GM10266 (cell line): Measurements from ENCODE around the gene PLA2G12A.
"Not testable (repeated sequence)": the region's sequence is repeated elsewhere in the genome, so short reads cannot be mapped to it uniquely, and the experiment has no call there.

Experiments
- DNase-seq: peaks from one replicate; pipeline ENCODE4 v3.0.0; 2012; ENCODE audit errors: extremely low spot score
- TF ChIP-seq, protein P1 (sequence below): IDR thresholded peaks from 2 replicates; pipeline ENCODE4 v1.5.1; 2012; ENCODE audit warnings: mild to moderate bottlenecking, low read depth; ENCODE audit not compliant: control insufficient read depth, insufficient read depth; ENCODE audit errors: missing control alignments

PLA2G12A gene

DNA sequence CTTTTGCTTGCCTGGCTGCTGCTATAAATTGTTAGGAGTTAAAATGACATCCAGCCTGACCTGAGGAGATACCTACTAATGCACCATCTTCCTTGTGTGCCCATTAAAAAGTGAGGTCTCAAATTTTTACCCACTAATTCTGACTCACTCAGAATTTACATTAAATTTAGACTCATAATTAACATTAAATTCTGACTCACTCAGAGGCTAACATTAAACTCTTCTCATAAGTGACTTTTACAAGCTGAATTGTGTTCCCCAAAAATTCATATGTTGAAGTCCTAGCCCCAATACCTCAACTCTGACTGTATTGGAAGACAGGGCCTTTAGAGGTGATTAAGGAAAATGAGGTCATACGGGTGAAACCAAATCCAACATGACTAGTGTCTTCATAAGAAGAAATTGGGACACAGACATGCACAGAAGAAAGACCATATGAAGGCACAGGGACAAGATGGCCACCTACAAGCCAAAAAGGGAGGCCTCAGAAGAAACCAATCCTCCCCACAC is 38.4 kb downstream of the PLA2G12A start:
- DNase-seq = no peak
- TF ChIP-seq, protein P1, sequence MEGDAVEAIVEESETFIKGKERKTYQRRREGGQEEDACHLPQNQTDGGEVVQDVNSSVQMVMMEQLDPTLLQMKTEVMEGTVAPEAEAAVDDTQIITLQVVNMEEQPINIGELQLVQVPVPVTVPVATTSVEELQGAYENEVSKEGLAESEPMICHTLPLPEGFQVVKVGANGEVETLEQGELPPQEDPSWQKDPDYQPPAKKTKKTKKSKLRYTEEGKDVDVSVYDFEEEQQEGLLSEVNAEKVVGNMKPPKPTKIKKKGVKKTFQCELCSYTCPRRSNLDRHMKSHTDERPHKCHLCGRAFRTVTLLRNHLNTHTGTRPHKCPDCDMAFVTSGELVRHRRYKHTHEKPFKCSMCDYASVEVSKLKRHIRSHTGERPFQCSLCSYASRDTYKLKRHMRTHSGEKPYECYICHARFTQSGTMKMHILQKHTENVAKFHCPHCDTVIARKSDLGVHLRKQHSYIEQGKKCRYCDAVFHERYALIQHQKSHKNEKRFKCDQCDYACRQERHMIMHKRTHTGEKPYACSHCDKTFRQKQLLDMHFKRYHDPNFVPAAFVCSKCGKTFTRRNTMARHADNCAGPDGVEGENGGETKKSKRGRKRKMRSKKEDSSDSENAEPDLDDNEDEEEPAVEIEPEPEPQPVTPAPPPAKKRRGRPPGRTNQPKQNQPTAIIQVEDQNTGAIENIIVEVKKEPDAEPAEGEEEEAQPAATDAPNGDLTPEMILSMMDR = no peak

DNA sequence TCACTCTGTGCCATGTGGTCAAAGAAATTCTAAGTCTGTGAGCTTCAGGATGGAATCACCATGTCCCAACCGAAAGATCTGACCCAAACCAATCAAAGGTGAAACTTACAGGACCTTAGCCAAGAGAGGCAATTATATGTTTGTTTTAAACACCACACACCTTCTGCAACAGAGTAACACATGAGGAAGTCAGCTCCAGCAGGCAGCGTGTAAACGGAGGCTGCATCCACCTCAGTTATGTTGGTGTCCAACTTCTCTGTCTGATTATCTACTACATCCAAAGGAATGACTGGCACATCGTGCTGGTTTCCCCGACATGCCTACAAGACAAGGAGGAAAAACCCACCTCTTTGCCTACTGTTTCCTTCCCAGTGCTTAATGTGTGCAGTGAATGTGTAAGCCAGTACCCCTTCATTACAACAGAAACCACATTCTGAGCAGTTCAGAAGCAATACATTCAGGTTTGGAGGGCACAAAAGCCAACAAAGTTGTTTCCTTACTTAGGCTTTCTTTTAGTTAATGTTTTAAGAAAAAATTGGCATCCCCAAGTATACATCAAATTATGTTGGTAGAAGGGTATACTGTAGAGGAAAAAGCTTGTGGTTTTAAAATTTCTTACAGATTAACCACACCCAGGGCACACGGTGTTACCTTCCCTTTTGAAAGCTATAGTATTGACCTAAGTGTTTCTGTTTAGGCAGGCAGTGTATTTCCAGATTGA is 39.0 kb downstream of the PLA2G12A start:
- DNase-seq = no peak
- TF ChIP-seq, protein P1 = no peak

GRCh38 chr4:109684727-109685126 is 45.1 kb downstream of the PLA2G12A start:
- no peak for DNase-seq
- TF ChIP-seq, protein P1 = no peak

DNA sequence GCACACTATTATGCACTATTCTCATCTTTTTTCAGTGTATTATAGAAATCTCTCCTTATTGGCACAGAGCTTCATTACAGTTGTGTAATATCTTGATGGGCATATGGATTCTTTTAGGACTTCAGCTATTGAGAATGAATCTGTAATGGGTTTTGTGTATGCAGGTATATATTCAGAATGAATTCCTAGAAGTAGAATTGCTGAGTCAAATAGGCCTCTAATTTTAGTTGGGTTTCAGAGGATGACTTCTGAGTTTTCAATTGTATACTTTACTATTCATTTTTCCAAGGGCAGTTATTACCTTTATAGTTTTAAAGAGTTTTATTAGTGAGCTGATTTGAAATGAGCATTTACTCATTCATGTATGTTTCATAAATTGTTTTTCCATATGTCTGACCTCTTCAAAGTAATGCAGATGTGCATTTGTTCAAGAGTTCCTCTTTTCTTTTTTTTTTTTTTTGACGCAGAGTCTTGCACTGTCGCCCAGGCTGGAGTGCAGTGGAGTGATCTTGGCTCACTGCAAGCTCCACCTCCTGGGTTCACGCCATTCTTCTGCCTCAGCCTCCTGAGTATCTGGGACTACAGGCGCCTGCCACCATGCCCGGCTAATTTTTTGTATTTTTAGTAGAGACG is 46.1 kb downstream of the PLA2G12A start:
- no peak for DNase-seq
- TF ChIP-seq, protein P1 = no peak

DNA sequence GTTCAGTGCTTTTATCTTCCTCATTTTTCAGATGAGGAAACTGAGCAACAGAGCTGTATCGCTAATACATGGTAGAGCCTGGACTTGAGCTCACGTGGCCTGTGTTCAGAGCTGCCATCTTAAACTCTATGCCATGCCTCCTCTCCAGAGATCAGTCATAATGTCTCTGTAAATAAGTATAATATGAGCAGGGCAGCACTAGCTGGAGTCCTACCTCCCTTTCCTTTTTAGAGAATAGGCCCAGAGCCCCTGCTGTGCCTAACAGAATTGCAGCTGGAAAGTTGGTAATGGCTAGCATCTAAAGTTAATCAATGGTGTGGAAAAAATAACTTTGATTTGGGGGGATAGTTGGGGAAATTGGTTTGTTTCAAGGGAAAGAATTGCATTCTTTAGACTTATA is 47.0 kb downstream of the PLA2G12A start:
- no peak for DNase-seq
- TF ChIP-seq, protein P1 = no peak

GRCh38 chr4:109678925-109679324 is 50.9 kb downstream of the PLA2G12A start:
- not testable (repeated sequence) for DNase-seq

- not testable (repeated sequence) for DNase-seq
These were observed 51.4 kb downstream of the PLA2G12A start for GRCh38 chr4:109678472-109678871.

- DNase-seq = no peak
- TF ChIP-seq, protein P1 = peak; percentile 14
These were observed 53.0 kb downstream of the PLA2G12A start for GRCh38 chr4:109676886-109677285.
